Panc1 (cell line): ENCODE measurements around the gene C1orf159.

ENCODE experiments used
- CTCF ChIP-seq: fragments of 450-650 bp; IDR thresholded peaks from 2 replicates; pipeline ENCODE4 v1.5.1; 2017; ENCODE audit warnings: mild to moderate bottlenecking
- POLR2AphosphoS5 ChIP-seq: IDR thresholded peaks from 2 replicates; pipeline ENCODE4 v1.6.1; 2012; ENCODE audit warnings: mild to moderate bottlenecking, low read depth, low read length, moderate library complexity
- REST ChIP-seq, 2 experiments: IDR thresholded peaks; 2 replicates each; pipeline ENCODE4 v1.6.1; 2011 to 2012; ENCODE audit warnings: low read depth in 2 of 2, control low read depth in 1 of 2, low read length in 1 of 2, mild to moderate bottlenecking in 1 of 2, moderate library complexity in 1 of 2; ENCODE audit not compliant: insufficient read depth in 1 of 2
- SIN3A ChIP-seq: IDR thresholded peaks from 2 replicates; pipeline ENCODE4 v1.6.1; 2012; ENCODE audit warnings: low read depth, mild to moderate bottlenecking, low read length, moderate library complexity, borderline replicate concordance; ENCODE audit not compliant: insufficient read depth
- TCF7L2 ChIP-seq: IDR thresholded peaks from 2 replicates; pipeline ENCODE4 v1.6.1; 2011; ENCODE audit warnings: mild to moderate bottlenecking, low read depth, low read length, inconsistent platforms

GRCh38 chr1:1094981-1095380 is 20.9 kb downstream of the C1orf159 start:
- TF ChIP-seq CTCF (no peak), POLR2AphosphoS5 (no peak), SIN3A (no peak), REST (IDR thresholded peaks at IDR 0.05; ENCODE audit: insufficient read depth in 1 of 2, low read depth in 2 of 2, low read length in 1 of 2) (no peak), TCF7L2 (no peak)
